ENCODE results near the gene PM20D2.

DNA sequence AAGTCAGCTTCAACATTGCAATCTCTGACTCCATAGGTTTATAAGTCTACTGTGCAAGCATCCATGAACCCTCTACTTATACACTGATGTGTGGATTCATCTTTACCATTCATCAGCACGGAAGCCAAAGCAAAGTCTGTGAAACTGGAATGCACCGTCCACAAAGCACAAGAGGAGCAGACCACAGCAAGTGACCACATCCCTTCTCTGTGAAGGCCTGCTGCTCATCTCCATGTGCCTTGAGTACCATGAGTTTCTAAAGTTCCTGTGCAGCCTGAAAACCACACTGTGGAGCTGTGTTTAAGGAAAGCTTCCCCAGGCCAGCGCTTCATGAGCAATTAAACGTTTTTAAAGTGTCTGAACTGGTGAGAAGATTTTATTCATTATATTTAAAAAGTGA is 51.3 kb downstream of the PM20D2 start:
- TF ChIP-seq EP300 (IDR thresholded peaks at IDR 0.05) (no peak), POLR2A (IDR thresholded peaks at IDR 0.05) (no peak)
- TF ChIP-seq, protein P1, sequence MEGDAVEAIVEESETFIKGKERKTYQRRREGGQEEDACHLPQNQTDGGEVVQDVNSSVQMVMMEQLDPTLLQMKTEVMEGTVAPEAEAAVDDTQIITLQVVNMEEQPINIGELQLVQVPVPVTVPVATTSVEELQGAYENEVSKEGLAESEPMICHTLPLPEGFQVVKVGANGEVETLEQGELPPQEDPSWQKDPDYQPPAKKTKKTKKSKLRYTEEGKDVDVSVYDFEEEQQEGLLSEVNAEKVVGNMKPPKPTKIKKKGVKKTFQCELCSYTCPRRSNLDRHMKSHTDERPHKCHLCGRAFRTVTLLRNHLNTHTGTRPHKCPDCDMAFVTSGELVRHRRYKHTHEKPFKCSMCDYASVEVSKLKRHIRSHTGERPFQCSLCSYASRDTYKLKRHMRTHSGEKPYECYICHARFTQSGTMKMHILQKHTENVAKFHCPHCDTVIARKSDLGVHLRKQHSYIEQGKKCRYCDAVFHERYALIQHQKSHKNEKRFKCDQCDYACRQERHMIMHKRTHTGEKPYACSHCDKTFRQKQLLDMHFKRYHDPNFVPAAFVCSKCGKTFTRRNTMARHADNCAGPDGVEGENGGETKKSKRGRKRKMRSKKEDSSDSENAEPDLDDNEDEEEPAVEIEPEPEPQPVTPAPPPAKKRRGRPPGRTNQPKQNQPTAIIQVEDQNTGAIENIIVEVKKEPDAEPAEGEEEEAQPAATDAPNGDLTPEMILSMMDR (IDR thresholded peaks at IDR 0.05), result no peak
